Breast epithelium (tissue), 3 donors: ENCODE measurements around the gene ANKRD2.

Source experiments
- CTCF ChIP-seq, 3 donors: fragments of 450-650 bp; IDR thresholded peaks; one replicate each; pipeline ENCODE4 v1.5.1; 2016 to 2017; ENCODE audit warnings: antibody characterized with exemption in 3 of 3, mild to moderate bottlenecking in 3 of 3, moderate library complexity in 3 of 3
- POLR2A ChIP-seq: fragments of 450-650 bp; IDR thresholded peaks from one replicate; pipeline ENCODE4 v1.6.1; 2016; ENCODE audit warnings: antibody characterized with exemption, mild to moderate bottlenecking, moderate library complexity
- POLR2AphosphoS5 ChIP-seq, 3 donors: sonication (generic); formaldehyde crosslinking; IDR thresholded peaks; one replicate each; pipeline ENCODE4 v1.6.1; 2017; ENCODE audit warnings: antibody characterized with exemption in 3 of 3

- TF ChIP-seq CTCF (IDR thresholded peaks at IDR 0.05) (no peak), POLR2AphosphoS5 (IDR thresholded peaks at IDR 0.05) (no peak), POLR2A (no peak)
Measured at GRCh38 chr10:97577701-97578100, 5.1 kb downstream of the ANKRD2 start.
